ENCODE results near the gene NRARP. TPM values are rescaled to one million over a fixed set of nuclear protein-coding genes. Genes with fewer than 3 reads are reported as not detected.

Gene NRARP
- total and polyA plus RNA-seq, 4 donors, result 2.1 to 10.8 (median 5.8) TPM

DNA sequence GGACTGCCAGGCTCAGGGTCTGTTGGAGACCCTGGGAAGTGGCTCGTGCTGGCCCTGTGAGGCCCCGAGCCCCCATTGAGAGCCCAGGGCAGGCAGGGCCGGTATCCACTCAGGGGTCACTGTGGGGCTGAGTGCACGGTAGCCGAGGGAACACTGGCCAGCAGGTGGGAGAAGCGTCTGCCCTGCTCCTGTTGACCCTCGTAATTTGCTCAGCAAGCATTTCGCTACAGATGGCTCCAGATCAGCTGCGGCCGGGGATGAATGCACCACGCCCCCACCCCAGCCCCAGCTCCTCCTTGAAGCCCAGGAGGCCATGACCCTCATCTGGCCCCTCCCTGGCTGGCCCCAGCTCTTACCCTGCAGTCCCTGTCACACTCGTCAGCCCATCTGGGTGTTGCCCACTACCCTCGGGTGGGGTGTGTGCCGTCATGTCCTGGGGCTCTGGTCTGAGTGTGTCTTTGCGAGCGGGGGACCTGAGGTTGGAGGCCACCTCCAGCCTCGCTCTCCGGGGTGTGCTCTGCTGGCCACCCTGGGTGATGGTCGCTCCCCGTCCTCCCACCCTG lies 6.1 kb upstream of the NRARP start:
- TF ChIP-seq, protein P1, sequence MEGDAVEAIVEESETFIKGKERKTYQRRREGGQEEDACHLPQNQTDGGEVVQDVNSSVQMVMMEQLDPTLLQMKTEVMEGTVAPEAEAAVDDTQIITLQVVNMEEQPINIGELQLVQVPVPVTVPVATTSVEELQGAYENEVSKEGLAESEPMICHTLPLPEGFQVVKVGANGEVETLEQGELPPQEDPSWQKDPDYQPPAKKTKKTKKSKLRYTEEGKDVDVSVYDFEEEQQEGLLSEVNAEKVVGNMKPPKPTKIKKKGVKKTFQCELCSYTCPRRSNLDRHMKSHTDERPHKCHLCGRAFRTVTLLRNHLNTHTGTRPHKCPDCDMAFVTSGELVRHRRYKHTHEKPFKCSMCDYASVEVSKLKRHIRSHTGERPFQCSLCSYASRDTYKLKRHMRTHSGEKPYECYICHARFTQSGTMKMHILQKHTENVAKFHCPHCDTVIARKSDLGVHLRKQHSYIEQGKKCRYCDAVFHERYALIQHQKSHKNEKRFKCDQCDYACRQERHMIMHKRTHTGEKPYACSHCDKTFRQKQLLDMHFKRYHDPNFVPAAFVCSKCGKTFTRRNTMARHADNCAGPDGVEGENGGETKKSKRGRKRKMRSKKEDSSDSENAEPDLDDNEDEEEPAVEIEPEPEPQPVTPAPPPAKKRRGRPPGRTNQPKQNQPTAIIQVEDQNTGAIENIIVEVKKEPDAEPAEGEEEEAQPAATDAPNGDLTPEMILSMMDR (IDR thresholded peaks at IDR 0.05; ENCODE audit: control extremely low read depth, extremely low read depth), result no peak
- Histone ChIP-seq H3K9ac (ENCODE audit: insufficient read depth in 1 of 2, low read length in 2 of 2) (no peak overlapping the region), H3K27me3 (ENCODE audit: control insufficient read depth in 3 of 3, insufficient read depth in 3 of 3, low read length in 2 of 3) (peaks cover 0 to 3% (median 0%) of the 10 kb centered on the region in 3 donors), H3K9me3 (ENCODE audit: control insufficient read depth in 4 of 4, insufficient read depth in 3 of 4, low read length in 3 of 4) (no peaks in the 10 kb centered on the region), H3K4me3 (no peak overlapping the region), H3K27ac (ENCODE audit: low read depth in 1 of 2, low read length in 1 of 2) (no peak overlapping the region), H3K36me3 (ENCODE audit: control insufficient read depth in 4 of 4, insufficient read depth in 4 of 4, low read length in 4 of 4) (no peaks in the 10 kb centered on the region), H3K4me1 (ENCODE audit: control insufficient read depth in 5 of 5, insufficient read depth in 5 of 5, low read length in 5 of 5) (peaks cover 0 to 42% (median 13%) of the 10 kb centered on the region in 5 donors)
- ATAC-seq (ENCODE audit: insufficient read depth, low FRiP score) (no peak), DNase-seq (peak in 1 of 3 donors; percentile 15)
- 64 to 78% methylated on average over 20 of the region's 20 CpGs for WGBS, 2 donors

DNA sequence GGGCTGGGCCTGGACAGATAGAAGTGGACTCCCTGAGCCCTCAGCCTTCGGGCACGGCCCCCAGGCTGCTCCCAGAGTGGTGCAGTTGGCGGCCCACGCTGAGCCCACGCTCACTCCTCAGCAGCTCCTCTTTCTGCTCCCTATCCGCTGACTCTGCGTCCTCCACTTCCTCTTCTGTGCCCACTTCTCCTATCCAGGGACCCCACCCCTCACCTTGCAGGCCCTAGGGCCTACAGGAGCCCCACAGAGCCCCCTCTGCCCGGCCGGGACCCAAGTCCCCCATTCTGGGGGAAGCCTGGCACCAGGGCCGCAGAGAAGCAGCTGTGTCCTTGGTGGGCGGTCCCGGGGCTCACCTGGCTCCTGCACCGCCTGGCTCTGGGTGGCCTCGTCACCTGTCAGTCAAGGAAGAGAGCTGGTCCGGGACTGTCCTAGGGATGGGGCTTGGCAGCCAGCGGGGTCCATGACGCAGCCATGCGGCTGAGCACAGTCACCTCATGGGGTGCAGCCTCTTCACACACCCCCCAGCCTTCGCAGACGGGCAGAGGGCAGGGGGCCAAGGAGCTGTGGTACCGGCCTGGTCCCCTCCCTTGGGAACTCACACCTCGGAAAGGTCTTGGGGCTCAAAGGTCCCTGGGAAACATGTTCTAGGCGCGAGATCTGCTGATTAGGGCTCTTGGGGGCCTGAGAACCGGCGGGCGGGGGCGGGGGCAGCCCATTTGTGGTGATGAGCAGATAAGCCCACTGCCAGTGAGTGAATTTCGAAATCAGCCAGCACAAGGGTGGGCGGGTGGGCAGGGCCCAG lies 5.4 kb upstream of the NRARP start:
- no peaks in the 10 kb centered on the region for H3K36me3 ChIP-seq (ENCODE audit: control insufficient read depth in 4 of 4, insufficient read depth in 4 of 4, low read length in 4 of 4)
- TF ChIP-seq, protein P1 (IDR thresholded peaks at IDR 0.05; ENCODE audit: control extremely low read depth, extremely low read depth), result no peak
- no peaks in the 10 kb centered on the region for H3K9me3 ChIP-seq (ENCODE audit: control insufficient read depth in 4 of 4, insufficient read depth in 3 of 4, low read length in 3 of 4)
- H3K27me3 ChIP-seq (ENCODE audit: control insufficient read depth in 3 of 3, insufficient read depth in 3 of 3, low read length in 2 of 3), result peaks cover 0 to 3% (median 0%) of the 10 kb centered on the region in 3 donors
- H3K27ac ChIP-seq (ENCODE audit: low read depth in 1 of 2, low read length in 1 of 2), result peak overlapping the region in 1 of 2 donors; percentile 86
- H3K4me3 ChIP-seq, result no peak overlapping the region
- H3K4me1 ChIP-seq (ENCODE audit: control insufficient read depth in 5 of 5, insufficient read depth in 5 of 5, low read length in 5 of 5), result peaks cover 0 to 47% (median 19%) of the 10 kb centered on the region in 5 donors
- DNase-seq (no peak), ATAC-seq (ENCODE audit: insufficient read depth, low FRiP score) (no peak)
- no peak overlapping the region for H3K9ac ChIP-seq (ENCODE audit: insufficient read depth in 1 of 2, low read length in 2 of 2)
- WGBS, 2 donors, result 23 to 28% methylated on average over 29 to 30 of the region's 30 CpGs

DNA sequence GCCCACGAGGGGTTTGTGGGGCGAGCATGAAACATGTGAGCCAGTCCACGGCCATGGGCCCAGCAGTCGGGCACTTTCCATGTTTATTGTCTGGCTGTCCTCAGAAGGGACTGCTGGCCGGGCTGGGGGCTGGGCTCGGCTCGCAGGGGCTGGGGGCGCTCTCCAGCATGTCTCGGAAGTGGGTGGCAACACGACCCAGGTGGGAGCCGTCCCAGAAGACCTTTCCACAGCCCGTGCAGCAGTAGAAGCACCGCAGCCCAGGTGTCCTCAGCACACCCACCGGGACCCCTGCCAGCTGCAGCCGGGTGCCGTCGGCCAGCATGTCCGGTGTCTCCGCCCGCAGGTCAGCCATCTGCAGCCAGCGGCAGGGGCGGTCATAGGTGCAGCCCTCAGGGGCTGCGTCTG lies 4.8 kb upstream of the NRARP start:
- no peak for ATAC-seq (ENCODE audit: insufficient read depth, low FRiP score)
- TF ChIP-seq, protein P1 (IDR thresholded peaks at IDR 0.05; ENCODE audit: control extremely low read depth, extremely low read depth), result no peak
- Histone ChIP-seq H3K9ac (ENCODE audit: insufficient read depth in 1 of 2, low read length in 2 of 2) (no peak overlapping the region), H3K27ac (ENCODE audit: low read depth in 1 of 2, low read length in 1 of 2) (peak overlapping the region; percentile 22 to 86), H3K4me1 (ENCODE audit: control insufficient read depth in 5 of 5, insufficient read depth in 5 of 5, low read length in 5 of 5) (peaks cover 0 to 47% (median 19%) of the 10 kb centered on the region in 5 donors), H3K27me3 (ENCODE audit: control insufficient read depth in 3 of 3, insufficient read depth in 3 of 3, low read length in 2 of 3) (peaks cover 0 to 3% (median 0%) of the 10 kb centered on the region in 3 donors), H3K9me3 (ENCODE audit: control insufficient read depth in 4 of 4, insufficient read depth in 3 of 4, low read length in 3 of 4) (no peaks in the 10 kb centered on the region), H3K4me3 (no peak overlapping the region), H3K36me3 (ENCODE audit: control insufficient read depth in 4 of 4, insufficient read depth in 4 of 4, low read length in 4 of 4) (no peaks in the 10 kb centered on the region)
- WGBS, 2 donors, result 28 to 33% methylated on average over 17 to 23 of the region's 23 CpGs
- no peak for DNase-seq
